Measurements from ENCODE around the gene ZMYND8. TPM values are rescaled to one million over a fixed set of nuclear protein-coding genes. Genes with fewer than 3 reads are reported as not detected.

Gene ZMYND8
- total and polyA plus RNA-seq, 10 of the 15 experiments (the other 5 are each of a cell fraction or from before 2014, with no cell fraction given), result 12.9 to 54.8 (median 23.1) TPM

- TF ChIP-seq ETV6 (conservative IDR thresholded peaks at IDR 0.05 in 1 of 2, IDR thresholded peaks at IDR 0.05 in 1 of 2; ENCODE audit: borderline replicate concordance in 1 of 2, low read depth in 1 of 2) (peak in 1 of 2 experiments; percentile 74; a peak in 2 of 4 replicates), BHLHE40 (IDR thresholded peaks at IDR 0.05; ENCODE audit: borderline replicate concordance in 1 of 2, low read depth in 2 of 2, low read length in 1 of 2) (no peak), BCL11A (IDR thresholded peaks at IDR 0.05; ENCODE audit: low read depth, low read length) (no peak), BMI1 (IDR thresholded peaks at IDR 0.05; ENCODE audit: borderline replicate concordance) (no peak), MTA3 (IDR thresholded peaks at IDR 0.05; ENCODE audit: borderline replicate concordance, low read length) (no peak), ZBTB4 (CRISPR knock-in tag; IDR thresholded peaks at IDR 0.05) (no peak), RCOR1 (conservative IDR thresholded peaks at IDR 0.05; ENCODE audit: low read depth, low read length) (no peak), NFXL1 (IDR thresholded peaks at IDR 0.05; ENCODE audit: borderline replicate concordance) (peak; percentile 58; the same call in 1 of the 2 replicates)
Measured at GRCh38 chr20:47257771-47258170, 98.7 kb downstream of the ZMYND8 start (continued).

GRCh38 chr20:47257256-47257655 is 99.2 kb downstream of the ZMYND8 start:
- peaks cover 50% of the 10 kb centered on the region for H3K79me2 ChIP-seq (ENCODE audit: control insufficient read depth, insufficient read depth, low read length)
- DNase-seq (ENCODE audit: low read depth, low spot score), result no peak
- H3K27ac ChIP-seq (ENCODE audit: control insufficient read depth, insufficient read depth), result no peak overlapping the region
- in situ Hi-C loops (cut with MboI), result no loop called here
- peak; percentile 47; the same call in 1 of the 2 replicates for TF ChIP-seq HDGF (IDR thresholded peaks at IDR 0.05)
- no peak for TF ChIP-seq ZBED1 (IDR thresholded peaks at IDR 0.05; ENCODE audit: borderline replicate concordance)
- ATAC-seq, result no peak
- no peaks in the 10 kb centered on the region for H3K9me3 ChIP-seq (replicated peaks; ENCODE audit: control insufficient read depth, insufficient read depth, low read length)
- POLR2A ChIA-PET, result interaction anchor here (1.1 kb wide), 1 partner anchor 14 kb away, joined by 4 read pairs; no protein-coding TSS in a partner anchor
- no peaks in the 10 kb centered on the region for H3K27me3 ChIP-seq (replicated peaks in 1 of 2; ENCODE audit: control insufficient read depth in 2 of 2, insufficient read depth in 2 of 2, low read length in 1 of 2)
- 95% methylated on average over 1 of the region's 1 CpG for WGBS (ENCODE audit: insufficient coverage, insufficient replicate concordance, low lambda C conversion rate, missing lambda C conversion rate)
- no TSS peak for BruUV-seq (replicated peaks)
- no peak overlapping the region for H3K9ac ChIP-seq (ENCODE audit: control insufficient read depth, insufficient read depth, low read length)
- no peak overlapping the region for H3K4me3 ChIP-seq
- intact Hi-C loops (cut with micrococcal nuclease; ENCODE audit: unreplicated experiment), result no loop called here
- RAD21 ChIA-PET (ENCODE audit: unreplicated experiment), result no interaction called here
- no peak for FAIRE-seq
- CTCF ChIA-PET, result interaction anchor here (0.5 to 10.1 kb wide), 4 partner anchors 17 to 127 kb away, joined by 3 to 148 read pairs (median 10); no protein-coding TSS in a partner anchor
- peaks cover 42% of the 10 kb centered on the region for H3K4me1 ChIP-seq (ENCODE audit: control insufficient read depth, insufficient read depth, low read length)
- H3K4me2 ChIP-seq (ENCODE audit: control insufficient read depth, insufficient read depth), result no peak overlapping the region
- H4K20me1 ChIP-seq (ENCODE audit: control insufficient read depth, insufficient read depth), result no peaks in the 10 kb centered on the region
- peaks cover 14 to 34% of the 10 kb centered on the region in 2 experiments for H3K36me3 ChIP-seq (ENCODE audit: control insufficient read depth in 2 of 2, insufficient read depth in 2 of 2, low read length in 1 of 2)
- H2AFZ ChIP-seq (ENCODE audit: control insufficient read depth, low read depth, low read length), result no peak overlapping the region
- SMC1A ChIA-PET (ENCODE audit: uncharacterized antibody, unreplicated experiment), result interaction anchor here (2.1 to 5.5 kb wide), 3 partner anchors 16 to 127 kb away, joined by 5 to 55 read pairs (median 23); no protein-coding TSS in a partner anchor

Data from GM12878 (cell line).